ENCODE measurements around the gene TMEM59.
"Not testable (repeated sequence)": the region's sequence is repeated elsewhere in the genome, so short reads cannot be mapped to it uniquely, and the experiment has no call there.

The TMEM59 gene

GRCh38 chr1:53999920-54000319 lies 53.1 kb downstream of the TMEM59 start:
- DNase-seq (ENCODE audit: insufficient read length, low spot score) = no peak
- TF ChIP-seq POLR2A (IDR thresholded peaks at IDR 0.05; ENCODE audit: low read depth, low read length) = no peak
- FAIRE-seq = no peak

GRCh38 chr1:53998223-53998622 lies 54.8 kb downstream of the TMEM59 start:
- DNase-seq (ENCODE audit: insufficient read length, low spot score) (no peak), FAIRE-seq (no peak)
- no peak for TF ChIP-seq POLR2A (IDR thresholded peaks at IDR 0.05; ENCODE audit: low read depth, low read length)

- no peak for FAIRE-seq
- TF ChIP-seq POLR2A (IDR thresholded peaks at IDR 0.05; ENCODE audit: low read depth, low read length) = no peak
- no peak for DNase-seq (ENCODE audit: insufficient read length, low spot score)
These were observed 57.3 kb downstream of the TMEM59 start for GRCh38 chr1:53995683-53996082.

GRCh38 chr1:53994516-53994915 lies 58.5 kb downstream of the TMEM59 start:
- FAIRE-seq = not testable (repeated sequence)

GRCh38 chr1:53992085-53992874 lies 60.7 kb downstream of the TMEM59 start:
- TF ChIP-seq POLR2A (IDR thresholded peaks at IDR 0.05; ENCODE audit: low read depth, low read length) = no peak
- DNase-seq (ENCODE audit: insufficient read length, low spot score) (no peak), FAIRE-seq (no peak)

More at GRCh38 chr1:53994516-53994915, 58.5 kb downstream of the TMEM59 start:
- DNase-seq (ENCODE audit: insufficient read length, low spot score) = not testable (repeated sequence)

- FAIRE-seq (no peak), DNase-seq (ENCODE audit: insufficient read length, low spot score) (no peak)
- TF ChIP-seq POLR2A (IDR thresholded peaks at IDR 0.05; ENCODE audit: low read depth, low read length) = no peak
These were observed 65.1 kb downstream of the TMEM59 start for GRCh38 chr1:53987880-53988279.

GRCh38 chr1:53986458-53986857 lies 66.5 kb downstream of the TMEM59 start:
- no peak for TF ChIP-seq POLR2A (IDR thresholded peaks at IDR 0.05; ENCODE audit: low read depth, low read length)
- DNase-seq (ENCODE audit: insufficient read length, low spot score) = no peak
- FAIRE-seq = no peak

GRCh38 chr1:53984726-53985125 lies 68.3 kb downstream of the TMEM59 start:
- no peak for FAIRE-seq
- no peak for TF ChIP-seq POLR2A (IDR thresholded peaks at IDR 0.05; ENCODE audit: low read depth, low read length)
- no peak for DNase-seq (ENCODE audit: insufficient read length, low spot score)

GRCh38 chr1:53982763-53983104 lies 70.3 kb downstream of the TMEM59 start:
- no peak for TF ChIP-seq POLR2A (IDR thresholded peaks at IDR 0.05; ENCODE audit: low read depth, low read length)
- DNase-seq (ENCODE audit: insufficient read length, low spot score) (no peak), FAIRE-seq (no peak)

- FAIRE-seq (no peak), DNase-seq (ENCODE audit: insufficient read length, low spot score) (no peak)
- TF ChIP-seq POLR2A (IDR thresholded peaks at IDR 0.05; ENCODE audit: low read depth, low read length) = no peak
These were observed 70.8 kb downstream of the TMEM59 start for GRCh38 chr1:53982034-53982762.

- DNase-seq (ENCODE audit: insufficient read length, low spot score) (no peak), FAIRE-seq (no peak)
- no peak for TF ChIP-seq POLR2A (IDR thresholded peaks at IDR 0.05; ENCODE audit: low read depth, low read length)
These were observed 71.8 kb downstream of the TMEM59 start for GRCh38 chr1:53981220-53981619.

GRCh38 chr1:53979712-53980450 lies 73.1 kb downstream of the TMEM59 start:
- no peak for TF ChIP-seq POLR2A (IDR thresholded peaks at IDR 0.05; ENCODE audit: low read depth, low read length)
- FAIRE-seq = no peak
- DNase-seq (ENCODE audit: insufficient read length, low spot score) = no peak
